Vagina (tissue), 2 donors: ENCODE results near the gene VDAC2.

Experiments
- CTCF ChIP-seq, 3 experiments: fragments of 450-650 bp in 2 of 3; fragments of 200-600 bp in 1 of 3; sonication (generic) in 1 of 3; IDR thresholded peaks; one replicate each; pipeline ENCODE4 v1.5.1; 2017 to 2019; ENCODE audit warnings: antibody characterized with exemption in 3 of 3, mild to moderate bottlenecking in 2 of 3, moderate library complexity in 2 of 3
- POLR2A ChIP-seq, 2 donors: fragments of 450-650 bp; IDR thresholded peaks; one replicate each; pipeline ENCODE4 v1.6.1; 2017; ENCODE audit warnings: antibody characterized with exemption in 2 of 2, mild to moderate bottlenecking in 2 of 2, moderate library complexity in 2 of 2
- POLR2AphosphoS5 ChIP-seq, 2 donors: sonication (generic); formaldehyde crosslinking; IDR thresholded peaks; one replicate each; pipeline ENCODE4 v1.9.0; 2017; ENCODE audit warnings: antibody characterized with exemption in 2 of 2, mild to moderate bottlenecking in 2 of 2, low read depth in 1 of 2; ENCODE audit not compliant: insufficient read depth in 1 of 2

- TF ChIP-seq CTCF (IDR thresholded peaks at IDR 0.05): no peak
- no peak for TF ChIP-seq POLR2AphosphoS5 (IDR thresholded peaks at IDR 0.05; ENCODE audit: insufficient read depth in 1 of 2, low read depth in 1 of 2)
- no peak for TF ChIP-seq POLR2A (IDR thresholded peaks at IDR 0.05)
Measured at GRCh38 chr10:75166623-75166972, 44.0 kb upstream of the VDAC2 start.
